A673 (cell line): ENCODE results near the gene LIF. TPM values are rescaled to one million over a fixed set of nuclear protein-coding genes. Genes with fewer than 3 reads are reported as not detected.
A peak's percentile ranks its signal among the peaks of the same experiment; 100 is the strongest.

Experiments
- BruUV-seq: library from RNA; stranded (reverse); fragments of 400-500 nt; replicated peaks from 2 replicates; lab custom pipeline; 2021; lab: Mats Ljungman, UMichigan
- CTCF ChIA-PET: fragments of 300-600 bp; sonication (Branson Sonifier 250); formaldehyde crosslinking; loops from one replicate; lab custom pipeline; 2022; ENCODE audit warnings: antibody characterized with exemption; lab: Charles Lee
- POLR2A ChIA-PET: fragments of 300-600 bp; sonication (Branson Sonifier 250); formaldehyde crosslinking; loops from one replicate; lab custom pipeline; 2022; ENCODE audit warnings: antibody characterized with exemption; ENCODE audit not compliant: low non-redundant PET; lab: Charles Lee
- DNase-seq: peaks from one replicate; pipeline ENCODE4 v3.0.0-alpha.2; 2015; ENCODE audit warnings: low spot score
- H3K27ac ChIP-seq: fragments of 200-600 bp; sonication (generic); 2 replicates; pipeline ENCODE4 v1.5.1; 2016; ENCODE audit warnings: mixed run types, low read depth, mild to moderate bottlenecking, mixed read lengths, antibody characterized with exemption, low read length; ENCODE audit not compliant: poor library complexity, severe bottlenecking
- H3K27me3 ChIP-seq: fragments of 200-600 bp; sonication (generic); replicated peaks from 2 replicates; pipeline ENCODE4 v1.6.1; 2017; ENCODE audit warnings: mixed run types, low read depth, mild to moderate bottlenecking, mixed read lengths, antibody characterized with exemption, low read length; ENCODE audit not compliant: insufficient read depth, poor library complexity
- H3K36me3 ChIP-seq: fragments of 200-600 bp; sonication (generic); 2 replicates; pipeline ENCODE4 v1.6.1; 2016; ENCODE audit warnings: mixed run types, mild to moderate bottlenecking, mixed read lengths, antibody characterized with exemption, low read length; ENCODE audit not compliant: insufficient read depth, poor library complexity, severe bottlenecking
- H3K4me1 ChIP-seq: fragments of 200-600 bp; sonication (generic); 2 replicates; pipeline ENCODE4 v1.6.1; 2017; ENCODE audit warnings: mixed run types, mild to moderate bottlenecking, mixed read lengths, antibody characterized with exemption, low read length; ENCODE audit not compliant: insufficient read depth, poor library complexity, severe bottlenecking
- H3K4me3 ChIP-seq: fragments of 200-600 bp; sonication (generic); 2 replicates; pipeline ENCODE4 v1.5.1; 2016; ENCODE audit warnings: low read depth, mixed run types, mild to moderate bottlenecking, mixed read lengths, low read length; ENCODE audit not compliant: poor library complexity, severe bottlenecking
- H3K9me3 ChIP-seq: fragments of 200-600 bp; sonication (generic); 2 replicates; pipeline ENCODE4 v1.6.1; 2016; ENCODE audit warnings: mixed run types, low read depth, mild to moderate bottlenecking, mixed read lengths, antibody characterized with exemption, low read length; ENCODE audit not compliant: poor library complexity, severe bottlenecking
- EZH2 ChIP-seq: fragments of 200-600 bp; sonication (generic); IDR thresholded peaks from 2 replicates; pipeline ENCODE4 v1.6.1; 2017; ENCODE audit warnings: borderline replicate concordance, low read depth, mild to moderate bottlenecking, mixed read lengths, antibody characterized with exemption, low read length; ENCODE audit not compliant: poor library complexity, severe bottlenecking
- intact Hi-C: fragments of 100-400 bp; cut with micrococcal nuclease; formaldehyde crosslinking; loops from one replicate; pipeline ENCODE4 v1.10.0; 2022; ENCODE audit not compliant: unreplicated experiment
- total RNA-seq: library from RNA; stranded (reverse); gene quantifications from 2 replicates; pipeline ENCODE4 v1.2.3, GENCODE V29; 2021
- TF ChIP-seq, protein P1 (sequence below): fragments of 300-800, 200-600 bp; sonication (generic); conservative IDR thresholded peaks from 2 replicates; pipeline ENCODE4 v1.5.1; 2017; ENCODE audit warnings: low read depth, mild to moderate bottlenecking, antibody characterized with exemption, low read length, moderate library complexity, mixed read lengths

LIF gene
- total RNA-seq, 1 experiment from 2014 or later: 0.24 TPM

DNA sequence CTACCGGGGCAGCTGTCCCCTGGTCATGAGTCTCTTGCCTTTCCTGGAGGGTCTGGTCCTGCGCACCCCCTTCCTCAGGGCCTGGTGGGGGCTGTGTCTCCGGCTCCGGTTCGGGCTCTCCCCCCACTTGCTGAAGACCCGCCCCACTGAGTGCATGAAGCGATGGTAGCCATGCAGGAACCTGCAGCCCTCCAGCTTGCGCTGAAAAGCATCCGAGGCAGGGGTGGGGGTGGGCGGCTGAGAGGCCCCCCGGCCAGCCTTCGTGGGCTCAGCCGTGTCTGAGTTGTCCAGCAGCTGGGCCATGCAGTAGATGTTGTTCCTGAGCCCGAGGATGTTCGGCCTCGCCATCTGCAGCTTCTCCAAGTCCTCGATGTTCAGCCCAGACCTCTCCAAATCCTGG, 17.3 kb upstream of the LIF start:
- Histone ChIP-seq H3K9me3 (no peaks in the 10 kb centered on the region), H3K4me1 (no peaks in the 10 kb centered on the region), H3K27ac (no peak overlapping the region), H3K4me3 (no peak overlapping the region), H3K36me3 (no peaks in the 10 kb centered on the region), H3K27me3 (no peaks in the 10 kb centered on the region)
- intact Hi-C loops: loop anchor here (1.0 to 2.0 kb wide), 2 partner anchors 23 to 123 kb away; partner anchors contain the start of gene RNF215
- no TSS peak for BruUV-seq
- no peak for DNase-seq
- TF ChIP-seq, protein P1, sequence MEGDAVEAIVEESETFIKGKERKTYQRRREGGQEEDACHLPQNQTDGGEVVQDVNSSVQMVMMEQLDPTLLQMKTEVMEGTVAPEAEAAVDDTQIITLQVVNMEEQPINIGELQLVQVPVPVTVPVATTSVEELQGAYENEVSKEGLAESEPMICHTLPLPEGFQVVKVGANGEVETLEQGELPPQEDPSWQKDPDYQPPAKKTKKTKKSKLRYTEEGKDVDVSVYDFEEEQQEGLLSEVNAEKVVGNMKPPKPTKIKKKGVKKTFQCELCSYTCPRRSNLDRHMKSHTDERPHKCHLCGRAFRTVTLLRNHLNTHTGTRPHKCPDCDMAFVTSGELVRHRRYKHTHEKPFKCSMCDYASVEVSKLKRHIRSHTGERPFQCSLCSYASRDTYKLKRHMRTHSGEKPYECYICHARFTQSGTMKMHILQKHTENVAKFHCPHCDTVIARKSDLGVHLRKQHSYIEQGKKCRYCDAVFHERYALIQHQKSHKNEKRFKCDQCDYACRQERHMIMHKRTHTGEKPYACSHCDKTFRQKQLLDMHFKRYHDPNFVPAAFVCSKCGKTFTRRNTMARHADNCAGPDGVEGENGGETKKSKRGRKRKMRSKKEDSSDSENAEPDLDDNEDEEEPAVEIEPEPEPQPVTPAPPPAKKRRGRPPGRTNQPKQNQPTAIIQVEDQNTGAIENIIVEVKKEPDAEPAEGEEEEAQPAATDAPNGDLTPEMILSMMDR: no peak
- TF ChIP-seq EZH2: no peak
- CTCF ChIA-PET: interaction anchor here (0.6 kb wide), 1 partner anchor 19 kb away, joined by 5 read pairs; no protein-coding TSS in a partner anchor
- POLR2A ChIA-PET: no interaction called here

DNA sequence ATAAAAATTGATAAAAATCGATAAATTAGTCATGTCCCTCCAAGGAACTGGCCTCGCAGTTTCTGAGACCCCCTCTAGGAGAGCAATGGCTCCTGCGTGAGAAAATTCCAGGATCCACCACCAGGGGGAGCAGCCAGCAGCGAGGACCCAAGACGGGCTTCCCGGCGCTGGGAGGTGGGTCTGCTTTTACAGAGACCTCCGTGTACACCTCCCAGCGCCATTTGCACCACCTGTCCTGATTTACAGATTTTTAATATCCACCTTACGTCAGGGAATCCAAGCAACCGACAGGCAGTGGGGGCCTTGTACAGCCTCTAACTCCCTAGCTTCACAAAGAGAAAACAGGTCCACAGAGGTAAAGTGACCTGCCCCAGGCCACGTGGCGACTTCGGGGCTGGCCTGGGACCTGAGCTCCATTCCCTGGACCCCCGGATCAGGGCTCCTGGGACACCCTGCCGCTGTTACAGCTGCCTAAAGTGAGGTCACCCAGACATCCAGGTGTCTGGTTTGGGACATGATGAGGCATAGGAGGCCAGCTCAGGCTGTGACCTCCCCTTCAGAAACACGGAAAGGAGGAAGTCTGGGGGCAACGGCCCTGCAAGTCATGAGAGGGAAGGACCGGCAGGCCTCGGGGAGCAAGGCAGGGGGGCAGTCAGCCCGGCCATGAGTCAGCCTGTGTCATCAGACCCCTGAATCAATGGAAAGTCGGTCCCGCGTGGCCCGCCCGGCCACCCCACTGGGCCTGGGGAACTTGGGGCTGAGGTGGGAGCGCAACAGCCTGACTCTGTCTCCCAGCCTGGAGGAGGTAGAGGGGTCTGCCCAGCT, 16.6 kb upstream of the LIF start:
- TF ChIP-seq, protein P1: peak; percentile 94
- no peak for TF ChIP-seq EZH2
- H3K27ac ChIP-seq: no peak overlapping the region
- H3K4me1 ChIP-seq: no peaks in the 10 kb centered on the region
- no peaks in the 10 kb centered on the region for H3K27me3 ChIP-seq
- ChIA-PET POLR2A (no interaction called here), CTCF (interaction anchor here (0.6 kb wide), 1 partner anchor 19 kb away, joined by 5 read pairs; no protein-coding TSS in a partner anchor)
- H3K4me3 ChIP-seq: no peak overlapping the region
- BruUV-seq: no TSS peak
- peak; percentile 79 for DNase-seq
- intact Hi-C loops: loop anchor here (1.0 to 2.0 kb wide), 2 partner anchors 24 to 124 kb away; partner anchors contain the start of gene RNF215
- H3K9me3 ChIP-seq: no peaks in the 10 kb centered on the region
- H3K36me3 ChIP-seq: no peaks in the 10 kb centered on the region

DNA sequence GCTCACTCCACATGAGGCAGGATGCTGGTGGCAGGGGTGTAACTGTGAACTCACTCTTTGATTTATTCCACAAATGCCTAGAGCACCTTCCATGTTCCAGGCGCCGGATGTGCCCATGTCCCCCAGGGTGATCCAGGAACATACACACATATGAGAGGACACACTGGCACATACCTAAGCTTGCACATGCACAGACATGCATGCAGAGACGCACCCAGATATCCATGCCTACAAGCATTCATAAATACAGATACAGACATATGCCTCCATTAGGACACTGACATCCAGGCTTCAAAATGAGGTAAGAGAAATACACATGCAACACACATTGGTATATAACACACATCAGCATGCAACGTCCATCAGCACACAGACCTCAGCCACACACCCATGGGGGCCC, 15.6 kb upstream of the LIF start:
- H3K4me1 ChIP-seq: no peaks in the 10 kb centered on the region
- TF ChIP-seq, protein P1: no peak
- no peak for TF ChIP-seq EZH2
- intact Hi-C loops: loop anchor here (2.0 kb wide), 1 partner anchor 125 kb away; the partner anchor contains the start of gene RNF215
- no peaks in the 10 kb centered on the region for H3K36me3 ChIP-seq
- ChIA-PET POLR2A (no interaction called here), CTCF (no interaction called here)
- no TSS peak for BruUV-seq
- no peak overlapping the region for H3K27ac ChIP-seq
- H3K4me3 ChIP-seq: no peak overlapping the region
- DNase-seq: no peak
- H3K9me3 ChIP-seq: no peaks in the 10 kb centered on the region
- no peaks in the 10 kb centered on the region for H3K27me3 ChIP-seq
